ENCODE measurements around the gene CPNE5.

CPNE5 gene

GRCh38 chr6:36703081-36703606 lies 136.1 kb downstream of the CPNE5 start:
- H3K36me3 ChIP-seq (ENCODE audit: control insufficient read depth, insufficient read depth, low read length) = peaks cover 3% of the 10 kb centered on the region
- H3K27me3 ChIP-seq (ENCODE audit: control insufficient read depth, insufficient read depth, low read length) = no peaks in the 10 kb centered on the region
- H3K4me1 ChIP-seq (ENCODE audit: control insufficient read depth, insufficient read depth, low read length) = no peaks in the 10 kb centered on the region

GRCh38 chr6:36702656-36703055 lies 136.6 kb downstream of the CPNE5 start:
- H3K9me3 ChIP-seq (ENCODE audit: control insufficient read depth, insufficient read depth, low read length) = no peaks in the 10 kb centered on the region
- no peaks in the 10 kb centered on the region for H3K4me1 ChIP-seq (ENCODE audit: control insufficient read depth, insufficient read depth, low read length)
- no peak overlapping the region for H3K4me3 ChIP-seq (ENCODE audit: low read depth, low read length)
- H3K9ac ChIP-seq (ENCODE audit: low read depth, low read length) = no peak overlapping the region
- no peaks in the 10 kb centered on the region for H3K27me3 ChIP-seq (ENCODE audit: control insufficient read depth, insufficient read depth, low read length)
- peaks cover 3% of the 10 kb centered on the region for H3K36me3 ChIP-seq (ENCODE audit: control insufficient read depth, insufficient read depth, low read length)

More at GRCh38 chr6:36703081-36703606, 136.1 kb downstream of the CPNE5 start:
- Histone ChIP-seq H3K9ac (ENCODE audit: low read depth, low read length) (no peak overlapping the region), H3K9me3 (ENCODE audit: control insufficient read depth, insufficient read depth, low read length) (no peaks in the 10 kb centered on the region), H3K4me3 (ENCODE audit: low read depth, low read length) (no peak overlapping the region)

GRCh38 chr6:36701401-36701991 lies 137.7 kb downstream of the CPNE5 start:
- no peaks in the 10 kb centered on the region for H3K4me1 ChIP-seq (ENCODE audit: control insufficient read depth, insufficient read depth, low read length)
- H3K36me3 ChIP-seq (ENCODE audit: control insufficient read depth, insufficient read depth, low read length) = peaks cover 3% of the 10 kb centered on the region
- H3K4me3 ChIP-seq (ENCODE audit: low read depth, low read length) = no peak overlapping the region
- no peak overlapping the region for H3K9ac ChIP-seq (ENCODE audit: low read depth, low read length)
- H3K9me3 ChIP-seq (ENCODE audit: control insufficient read depth, insufficient read depth, low read length) = no peaks in the 10 kb centered on the region
- no peaks in the 10 kb centered on the region for H3K27me3 ChIP-seq (ENCODE audit: control insufficient read depth, insufficient read depth, low read length)

- H3K27me3 ChIP-seq (ENCODE audit: control insufficient read depth, insufficient read depth, low read length) = no peaks in the 10 kb centered on the region
- no peaks in the 10 kb centered on the region for H3K4me1 ChIP-seq (ENCODE audit: control insufficient read depth, insufficient read depth, low read length)
- peaks cover 3% of the 10 kb centered on the region for H3K36me3 ChIP-seq (ENCODE audit: control insufficient read depth, insufficient read depth, low read length)
- no peaks in the 10 kb centered on the region for H3K9me3 ChIP-seq (ENCODE audit: control insufficient read depth, insufficient read depth, low read length)
- H3K4me3 ChIP-seq (ENCODE audit: low read depth, low read length) = no peak overlapping the region
- H3K9ac ChIP-seq (ENCODE audit: low read depth, low read length) = no peak overlapping the region
Measured at GRCh38 chr6:36700831-36701230, 138.4 kb downstream of the CPNE5 start.

- no peaks in the 10 kb centered on the region for H3K4me1 ChIP-seq (ENCODE audit: control insufficient read depth, insufficient read depth, low read length)
- H3K27me3 ChIP-seq (ENCODE audit: control insufficient read depth, insufficient read depth, low read length) = no peaks in the 10 kb centered on the region
- no peaks in the 10 kb centered on the region for H3K9me3 ChIP-seq (ENCODE audit: control insufficient read depth, insufficient read depth, low read length)
- no peak overlapping the region for H3K4me3 ChIP-seq (ENCODE audit: low read depth, low read length)
- H3K36me3 ChIP-seq (ENCODE audit: control insufficient read depth, insufficient read depth, low read length) = peaks cover 3% of the 10 kb centered on the region
- no peak overlapping the region for H3K9ac ChIP-seq (ENCODE audit: low read depth, low read length)
Measured at GRCh38 chr6:36700071-36700812, 139.0 kb downstream of the CPNE5 start.

GRCh38 chr6:36699348-36699747 lies 139.9 kb downstream of the CPNE5 start:
- H3K4me1 ChIP-seq (ENCODE audit: control insufficient read depth, insufficient read depth, low read length) = no peaks in the 10 kb centered on the region
- no peak overlapping the region for H3K4me3 ChIP-seq (ENCODE audit: low read depth, low read length)
- H3K9me3 ChIP-seq (ENCODE audit: control insufficient read depth, insufficient read depth, low read length) = no peaks in the 10 kb centered on the region
- no peak overlapping the region for H3K9ac ChIP-seq (ENCODE audit: low read depth, low read length)
- H3K36me3 ChIP-seq (ENCODE audit: control insufficient read depth, insufficient read depth, low read length) = peaks cover 3% of the 10 kb centered on the region
- no peaks in the 10 kb centered on the region for H3K27me3 ChIP-seq (ENCODE audit: control insufficient read depth, insufficient read depth, low read length)

GRCh38 chr6:36698871-36699271 lies 140.4 kb downstream of the CPNE5 start:
- no peak overlapping the region for H3K9ac ChIP-seq (ENCODE audit: low read depth, low read length)
- H3K4me1 ChIP-seq (ENCODE audit: control insufficient read depth, insufficient read depth, low read length) = no peaks in the 10 kb centered on the region
- peaks cover 2% of the 10 kb centered on the region for H3K36me3 ChIP-seq (ENCODE audit: control insufficient read depth, insufficient read depth, low read length)
- no peak overlapping the region for H3K4me3 ChIP-seq (ENCODE audit: low read depth, low read length)
- H3K9me3 ChIP-seq (ENCODE audit: control insufficient read depth, insufficient read depth, low read length) = no peaks in the 10 kb centered on the region
- H3K27me3 ChIP-seq (ENCODE audit: control insufficient read depth, insufficient read depth, low read length) = no peaks in the 10 kb centered on the region

- Histone ChIP-seq H3K36me3 (ENCODE audit: control insufficient read depth, insufficient read depth, low read length) (no peaks in the 10 kb centered on the region), H3K4me3 (ENCODE audit: low read depth, low read length) (no peak overlapping the region), H3K27me3 (ENCODE audit: control insufficient read depth, insufficient read depth, low read length) (no peaks in the 10 kb centered on the region)
Measured at GRCh38 chr6:36698196-36698595, 141.0 kb downstream of the CPNE5 start.

GRCh38 chr6:36697481-36697903 lies 141.8 kb downstream of the CPNE5 start, which contains the start of gene RAB44:
TSS of gene RAB44 (plus strand) at chr6:36697826. CDS start at chr6:36704236, 6,410 bp downstream.
- no peaks in the 10 kb centered on the region for H3K9me3 ChIP-seq (ENCODE audit: control insufficient read depth, insufficient read depth, low read length)
- H3K36me3 ChIP-seq (ENCODE audit: control insufficient read depth, insufficient read depth, low read length) = no peaks in the 10 kb centered on the region
- no peaks in the 10 kb centered on the region for H3K27me3 ChIP-seq (ENCODE audit: control insufficient read depth, insufficient read depth, low read length)
- no peak within 1 kb of the TSS for H3K9ac ChIP-seq (ENCODE audit: low read depth, low read length)
- H3K4me3 ChIP-seq (ENCODE audit: low read depth, low read length) = no peak within 1 kb of the TSS
- H3K4me1 ChIP-seq (ENCODE audit: control insufficient read depth, insufficient read depth, low read length) = no peaks in the 10 kb centered on the region

More at GRCh38 chr6:36698196-36698595, 141.0 kb downstream of the CPNE5 start:
- Histone ChIP-seq H3K4me1 (ENCODE audit: control insufficient read depth, insufficient read depth, low read length) (no peaks in the 10 kb centered on the region), H3K9ac (ENCODE audit: low read depth, low read length) (no peak overlapping the region), H3K9me3 (ENCODE audit: control insufficient read depth, insufficient read depth, low read length) (no peaks in the 10 kb centered on the region)

- H3K4me3 ChIP-seq (ENCODE audit: low read depth, low read length) = no peak overlapping the region
- H3K36me3 ChIP-seq (ENCODE audit: control insufficient read depth, insufficient read depth, low read length) = no peaks in the 10 kb centered on the region
- H3K4me1 ChIP-seq (ENCODE audit: control insufficient read depth, insufficient read depth, low read length) = no peaks in the 10 kb centered on the region
- no peaks in the 10 kb centered on the region for H3K27me3 ChIP-seq (ENCODE audit: control insufficient read depth, insufficient read depth, low read length)
- no peaks in the 10 kb centered on the region for H3K9me3 ChIP-seq (ENCODE audit: control insufficient read depth, insufficient read depth, low read length)
- H3K9ac ChIP-seq (ENCODE audit: low read depth, low read length) = no peak overlapping the region
Measured at GRCh38 chr6:36695414-36695813, 143.8 kb downstream of the CPNE5 start.

GRCh38 chr6:36694616-36695015 lies 144.6 kb downstream of the CPNE5 start:
- Histone ChIP-seq H3K4me1 (ENCODE audit: control insufficient read depth, insufficient read depth, low read length) (no peaks in the 10 kb centered on the region), H3K4me3 (ENCODE audit: low read depth, low read length) (no peak overlapping the region)

More at GRCh38 chr6:36694616-36695015, 144.6 kb downstream of the CPNE5 start:
- H3K9ac ChIP-seq (ENCODE audit: low read depth, low read length) = no peak overlapping the region
- no peaks in the 10 kb centered on the region for H3K9me3 ChIP-seq (ENCODE audit: control insufficient read depth, insufficient read depth, low read length)
- H3K36me3 ChIP-seq (ENCODE audit: control insufficient read depth, insufficient read depth, low read length) = no peaks in the 10 kb centered on the region
- no peaks in the 10 kb centered on the region for H3K27me3 ChIP-seq (ENCODE audit: control insufficient read depth, insufficient read depth, low read length)
